Fibroblast of the aortic adventitia (primary cell): ENCODE data around the gene CCL26. TPM values are rescaled to one million over a fixed set of nuclear protein-coding genes. Genes with fewer than 3 reads are reported as not detected.
A peak's percentile ranks its signal among the peaks of the same experiment; 100 is the strongest.

Experiments
- DNase-seq: peaks from one replicate; pipeline ENCODE4 v3.0.0-alpha.2; 2010; ENCODE audit warnings: low read depth
- H3K4me3 ChIP-seq: 2 replicates; pipeline ENCODE4 v1.5.1; 2011; ENCODE audit warnings: low read depth, mild to moderate bottlenecking, control low read depth, low read length, moderate library complexity
- total RNA-seq: library from RNA; depleted of rRNA; stranded (reverse); fragments of >200 nt; gene quantifications from 2 replicates; pipeline ENCODE4 v1.2.3, GENCODE V29; 2012; ENCODE audit warnings: low replicate concordance
- TF ChIP-seq, protein P1 (sequence below): IDR thresholded peaks from 2 replicates; pipeline ENCODE4 v1.5.1; 2011; ENCODE audit warnings: mild to moderate bottlenecking, low read length, control low read depth, inconsistent platforms; ENCODE audit not compliant: insufficient read depth

Gene CCL26
- total RNA-seq, 1 donor, result 1.2 TPM

DNA sequence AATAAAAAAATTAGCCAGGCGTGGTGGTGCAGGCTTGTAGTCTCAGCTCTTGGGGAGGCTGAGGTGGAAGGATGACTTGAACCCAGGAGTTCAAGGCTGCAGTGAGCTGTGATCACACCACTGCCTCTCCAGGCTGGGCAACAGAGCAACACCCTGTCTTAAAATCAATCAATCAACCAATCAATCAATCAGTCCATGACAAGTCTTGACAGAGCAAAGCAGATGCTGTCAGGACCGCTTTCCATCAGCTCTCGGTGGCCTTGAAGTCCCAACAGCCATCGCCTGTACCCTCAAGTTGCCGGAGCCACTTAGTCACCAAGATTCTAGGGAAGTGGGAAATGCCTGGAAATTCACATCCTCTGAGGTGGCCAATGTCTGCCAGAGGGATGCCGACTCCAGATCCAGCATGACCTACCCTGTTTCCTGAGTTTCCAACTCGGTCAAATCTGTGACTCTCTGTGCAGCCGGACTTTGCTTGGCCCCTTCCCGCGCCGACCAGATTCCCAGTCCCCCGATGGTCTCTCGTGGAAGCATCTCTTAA, 42.5 kb upstream of the CCL26 start:
- DNase-seq, result no peak
- TF ChIP-seq, protein P1, sequence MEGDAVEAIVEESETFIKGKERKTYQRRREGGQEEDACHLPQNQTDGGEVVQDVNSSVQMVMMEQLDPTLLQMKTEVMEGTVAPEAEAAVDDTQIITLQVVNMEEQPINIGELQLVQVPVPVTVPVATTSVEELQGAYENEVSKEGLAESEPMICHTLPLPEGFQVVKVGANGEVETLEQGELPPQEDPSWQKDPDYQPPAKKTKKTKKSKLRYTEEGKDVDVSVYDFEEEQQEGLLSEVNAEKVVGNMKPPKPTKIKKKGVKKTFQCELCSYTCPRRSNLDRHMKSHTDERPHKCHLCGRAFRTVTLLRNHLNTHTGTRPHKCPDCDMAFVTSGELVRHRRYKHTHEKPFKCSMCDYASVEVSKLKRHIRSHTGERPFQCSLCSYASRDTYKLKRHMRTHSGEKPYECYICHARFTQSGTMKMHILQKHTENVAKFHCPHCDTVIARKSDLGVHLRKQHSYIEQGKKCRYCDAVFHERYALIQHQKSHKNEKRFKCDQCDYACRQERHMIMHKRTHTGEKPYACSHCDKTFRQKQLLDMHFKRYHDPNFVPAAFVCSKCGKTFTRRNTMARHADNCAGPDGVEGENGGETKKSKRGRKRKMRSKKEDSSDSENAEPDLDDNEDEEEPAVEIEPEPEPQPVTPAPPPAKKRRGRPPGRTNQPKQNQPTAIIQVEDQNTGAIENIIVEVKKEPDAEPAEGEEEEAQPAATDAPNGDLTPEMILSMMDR, result no peak

DNA sequence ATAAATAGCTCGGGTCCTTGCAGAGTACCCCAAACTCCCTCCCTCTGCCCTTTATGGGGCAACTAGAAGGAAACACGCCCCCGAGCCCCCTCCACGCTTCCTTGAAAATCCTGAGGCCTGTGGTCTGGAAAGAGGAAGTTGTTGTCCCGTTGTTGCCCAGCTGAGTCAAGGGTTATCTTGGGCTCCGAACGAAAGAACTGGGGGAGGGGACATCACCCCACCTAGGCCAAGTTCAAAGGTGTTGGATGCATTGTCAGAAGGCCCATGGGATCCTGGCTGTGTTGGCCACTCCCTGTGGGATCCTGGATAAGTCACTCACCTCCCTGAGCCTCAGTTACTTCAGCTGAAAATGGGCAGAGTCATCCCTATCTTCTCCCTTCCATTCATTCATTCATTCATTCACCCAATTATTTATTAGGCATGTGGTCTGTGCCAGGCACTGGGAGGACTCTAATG, 41.8 kb upstream of the CCL26 start, which contains the start of gene CCL24:
TSS of gene CCL24 (minus strand) at position 26 of the 456 bp plus-strand sequence. CDS start 91 bp downstream, outside the sequence.
- no peak for DNase-seq
- TF ChIP-seq, protein P1, result no peak
- no peak within 1 kb of the TSS for H3K4me3 ChIP-seq

More for the DNA sequence above, 42.5 kb upstream of the CCL26 start:
- no peak overlapping the region for H3K4me3 ChIP-seq

DNA sequence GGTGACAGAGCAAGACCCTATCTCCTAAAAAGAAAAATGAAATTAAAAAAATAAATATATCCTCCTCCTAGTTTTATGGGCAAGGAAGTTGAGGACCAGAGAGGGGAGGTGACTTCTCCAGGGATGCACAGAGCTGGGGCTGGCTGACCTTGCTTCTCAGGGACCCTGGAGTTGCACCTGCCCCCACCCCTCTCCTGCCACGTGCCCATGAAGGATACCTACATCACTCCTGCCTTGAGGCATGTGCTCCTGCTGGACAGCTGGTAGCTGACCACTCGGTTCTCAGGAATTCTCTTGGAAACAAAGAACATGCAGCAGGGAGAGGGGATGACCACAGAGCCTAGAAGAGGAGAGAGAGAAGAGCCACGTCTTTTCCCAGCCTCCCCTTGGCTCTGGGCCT, 41.1 kb upstream of the CCL26 start:
- DNase-seq, result peak; percentile 11
- TF ChIP-seq, protein P1, result no peak

DNA sequence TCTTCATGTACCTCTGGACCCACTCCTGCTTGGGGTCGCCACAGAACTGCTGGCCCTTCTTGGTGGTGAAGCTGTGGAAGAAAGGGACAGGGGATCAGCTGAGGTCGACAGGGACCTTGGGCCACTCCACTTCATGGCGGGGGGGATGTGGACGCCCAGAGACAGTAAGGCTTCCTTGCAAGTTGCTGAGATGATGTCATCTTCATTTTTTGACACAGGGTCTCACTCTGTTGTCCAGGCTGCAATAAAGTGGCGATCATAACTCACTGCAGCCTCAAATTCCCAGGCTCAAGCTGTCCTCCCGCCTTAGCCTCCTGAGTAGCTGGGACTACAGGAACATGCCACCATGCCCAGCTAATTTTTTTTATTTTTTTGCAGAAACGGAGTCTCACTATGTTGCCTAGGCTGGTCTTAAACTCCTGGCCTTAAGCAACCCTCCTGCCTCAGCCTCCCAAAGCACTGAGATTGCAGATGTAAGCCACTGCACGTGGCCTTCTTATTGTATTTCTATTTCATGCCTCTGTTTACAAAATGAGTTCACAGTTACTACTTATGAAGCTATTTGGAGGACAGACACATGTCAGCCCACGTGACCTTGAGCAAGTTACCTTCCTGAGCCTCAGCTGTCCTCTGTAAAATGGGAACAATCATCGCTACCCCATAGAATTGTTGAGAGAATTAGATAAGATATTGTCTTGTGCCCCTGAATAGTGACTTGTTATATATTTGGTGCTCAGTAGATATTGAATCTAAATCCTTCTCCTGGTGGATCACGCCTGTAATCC, 40.1 kb upstream of the CCL26 start:
- no peak overlapping the region for H3K4me3 ChIP-seq
- TF ChIP-seq, protein P1, result no peak
- no peak for DNase-seq

More for the DNA sequence above, 41.1 kb upstream of the CCL26 start:
- no peak overlapping the region for H3K4me3 ChIP-seq

DNA sequence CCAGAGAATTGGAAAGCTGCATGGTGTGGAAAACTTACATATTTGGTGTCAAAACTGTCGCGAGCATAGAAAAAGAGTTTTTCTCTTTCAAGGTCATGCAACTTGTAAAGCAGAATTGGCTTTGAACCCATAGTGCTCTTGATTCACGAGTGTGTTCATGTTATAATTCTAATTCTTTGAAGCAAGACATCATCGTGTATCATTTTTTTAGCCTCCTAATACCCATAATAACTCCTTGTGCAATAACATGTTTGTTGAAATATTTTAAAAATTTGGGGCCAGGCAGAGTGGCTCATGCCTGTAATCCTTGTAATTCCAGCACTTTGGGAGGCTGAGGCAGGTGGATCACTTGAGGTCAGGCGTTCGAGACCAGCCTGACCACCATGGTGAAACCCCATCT, 37.4 kb upstream of the CCL26 start:
- no peak for DNase-seq
- no peak overlapping the region for H3K4me3 ChIP-seq
- TF ChIP-seq, protein P1, result no peak

DNA sequence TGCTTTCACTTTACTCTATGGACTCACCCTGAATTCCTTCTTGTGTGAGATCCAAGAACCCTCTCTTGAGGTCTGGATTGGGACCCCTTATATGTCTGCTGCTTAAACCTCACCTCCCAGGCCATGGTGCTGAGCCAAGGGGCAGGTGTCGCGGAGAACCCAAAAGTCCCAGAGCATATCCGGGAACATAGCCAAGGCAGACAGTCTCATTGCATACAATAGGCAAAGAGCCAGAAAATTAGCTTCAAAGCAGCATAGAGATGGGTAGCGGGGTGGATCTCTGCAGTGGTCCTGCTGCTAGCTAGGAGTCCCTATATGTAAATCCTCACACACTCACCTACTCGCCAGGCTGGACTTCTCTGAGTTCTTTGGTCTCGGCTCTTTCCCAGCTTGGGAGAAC, 36.1 kb upstream of the CCL26 start:
- no peak for DNase-seq
- no peak overlapping the region for H3K4me3 ChIP-seq
- TF ChIP-seq, protein P1, result no peak
